Measurements from ENCODE around the gene DGKQ. TPM values are rescaled to one million over a fixed set of nuclear protein-coding genes. Genes with fewer than 3 reads are reported as not detected.

DGKQ gene
- total and polyA plus RNA-seq, 9 of the 15 experiments (the other 6 are each of a cell fraction or from before 2014, with no cell fraction given): 0.17 to 22.0 (median 5.6) TPM

- no peaks in the 10 kb centered on the region for H3K27me3 ChIP-seq (ENCODE audit: control insufficient read depth in 2 of 2, insufficient read depth in 2 of 2, low read length in 2 of 2)
- no peaks in the 10 kb centered on the region for H3K79me2 ChIP-seq (ENCODE audit: control insufficient read depth, insufficient read depth, low read length)
- H2AFZ ChIP-seq (ENCODE audit: low read depth, low read length): no peak overlapping the region
- TF ChIP-seq RBM22 (IDR thresholded peaks at IDR 0.05; ENCODE audit: low read depth, low read length, poor library complexity, severe bottlenecking) (peak; percentile 13), CREB3 (tag; conservative IDR thresholded peaks at IDR 0.05; ENCODE audit: low read depth) (no peak), RBFOX2 (IDR thresholded peaks at IDR 0.05; ENCODE audit: low read depth, low read length) (peak; percentile 18; the same call in 1 of the 2 replicates), ZC3H4 (CRISPR knock-in tag; IDR thresholded peaks at IDR 0.05; ENCODE audit: borderline replicate concordance) (no peak)
- H3K36me3 ChIP-seq (ENCODE audit: control insufficient read depth, insufficient read depth, low read length): peaks cover 12% of the 10 kb centered on the region; the same call in 1 of the 3 replicates
- no TSS peak for BruUV-seq (replicated peaks)
- peaks cover 0 to 42% of the 10 kb centered on the region in 2 experiments; a peak in 2 of 5 replicates for H3K4me1 ChIP-seq (replicated peaks in 1 of 2; ENCODE audit: control insufficient read depth in 2 of 2, insufficient read depth in 2 of 2, low read length in 2 of 2)
- H3K9ac ChIP-seq (ENCODE audit: insufficient read depth in 1 of 2, low read depth in 2 of 2, low read length in 2 of 2): no peak overlapping the region
- WGBS (ENCODE audit: insufficient coverage, low coverage, missing lambda C conversion rate): 86% methylated on average over 14 of the region's 17 CpGs
- FAIRE-seq (no peak), DNase-seq (ENCODE audit: extremely low read depth in 1 of 4, low spot score in 3 of 4) (no peak), ATAC-seq (no peak)
- no peak overlapping the region for H3K4me2 ChIP-seq (ENCODE audit: insufficient read depth, low read length)
- H3K27ac ChIP-seq (ENCODE audit: extremely low read depth, low read depth, low read length): no peak overlapping the region
- ChIA-PET CTCF (ENCODE audit: low intra/inter-chr PET ratio) (no interaction called here), POLR2A (interaction anchor here (0.6 kb wide), 1 partner anchor 12 kb away, joined by 3 read pairs; no protein-coding TSS in a partner anchor)
- H3K9me1 ChIP-seq (ENCODE audit: control insufficient read depth, insufficient read depth, low read length): no peaks in the 10 kb centered on the region
- H3K4me3 ChIP-seq: no peak overlapping the region
- H3K9me3 ChIP-seq (replicated peaks; ENCODE audit: control insufficient read depth, insufficient read depth, low read depth, low read length): no peaks in the 10 kb centered on the region
- in situ Hi-C loops (cut with MboI): no loop called here
- intact Hi-C loops (cut with micrococcal nuclease): no loop called here
- H4K20me1 ChIP-seq (replicated peaks; ENCODE audit: control insufficient read depth, insufficient read depth, low read length): no peaks in the 10 kb centered on the region
Measured at GRCh38 chr4:958314-958665, 15.1 kb downstream of the DGKQ start.
